ENCODE measurements around the gene PCDHA1. TPM values are rescaled to one million over a fixed set of nuclear protein-coding genes. Genes with fewer than 3 reads are reported as not detected.
A peak's percentile ranks its signal among the peaks of the same experiment; 100 is the strongest.

PCDHA1 gene
- total RNA-seq, 2 experiments from 2014 or later = not detected

GRCh38 chr5:141040093-141040770 lies 254.3 kb downstream of the PCDHA1 start:
- Histone ChIP-seq H3K36me3 (ENCODE audit: insufficient read depth, low read length) (no peaks in the 10 kb centered on the region), H4K20me1 (ENCODE audit: insufficient read depth, low read length) (no peaks in the 10 kb centered on the region), H3K27ac (ENCODE audit: low read depth, low read length, poor library complexity, severe bottlenecking) (no peak overlapping the region), H3K9me3 (ENCODE audit: low read length) (no peaks in the 10 kb centered on the region), H3K79me2 (ENCODE audit: insufficient read depth, low read depth, low read length) (no peaks in the 10 kb centered on the region), H3K4me3 (ENCODE audit: low read depth, low read length, poor library complexity, severe bottlenecking) (no peak overlapping the region), H3K4me2 (ENCODE audit: low read length) (no peak overlapping the region), H2AFZ (ENCODE audit: low read length) (no peak overlapping the region), H3K4me1 (ENCODE audit: insufficient read depth, low read length, poor library complexity, severe bottlenecking) (no peaks in the 10 kb centered on the region), H3K9me2 (ENCODE audit: insufficient read depth, low read length) (no peaks in the 10 kb centered on the region)
- TF ChIP-seq EZH2phosphoT487 (IDR thresholded peaks at IDR 0.05; ENCODE audit: borderline replicate concordance, low read depth, low read length) (no peak), CTCF (conservative IDR thresholded peaks at IDR 0.05; ENCODE audit: low read length) (no peak)
- no TSS peak for BruUV-seq (replicated peaks)
- DNase-seq (ENCODE audit: low spot score) = no peak
- CTCF ChIA-PET (ENCODE audit: unreplicated experiment) = no interaction called here
- intact Hi-C loops (cut with micrococcal nuclease; ENCODE audit: unreplicated experiment) = no loop called here
- POLR2A ChIA-PET = no interaction called here

- ChIA-PET POLR2A (no interaction called here), CTCF (ENCODE audit: unreplicated experiment) (no interaction called here)
- no peaks in the 10 kb centered on the region for H4K20me1 ChIP-seq (ENCODE audit: insufficient read depth, low read length)
- TF ChIP-seq EZH2phosphoT487 (IDR thresholded peaks at IDR 0.05; ENCODE audit: borderline replicate concordance, low read depth, low read length) (no peak), CTCF (conservative IDR thresholded peaks at IDR 0.05; ENCODE audit: low read length) (peak; percentile 88)
- no TSS peak for BruUV-seq (replicated peaks)
- no peaks in the 10 kb centered on the region for H3K9me3 ChIP-seq (ENCODE audit: low read length)
- H3K4me2 ChIP-seq (ENCODE audit: low read length) = no peak overlapping the region
- H3K27ac ChIP-seq (ENCODE audit: low read depth, low read length, poor library complexity, severe bottlenecking) = no peak overlapping the region
- no peaks in the 10 kb centered on the region for H3K36me3 ChIP-seq (ENCODE audit: insufficient read depth, low read length)
- peak; percentile 87 for DNase-seq (ENCODE audit: low spot score)
- no peaks in the 10 kb centered on the region for H3K4me1 ChIP-seq (ENCODE audit: insufficient read depth, low read length, poor library complexity, severe bottlenecking)
- no peak overlapping the region for H3K4me3 ChIP-seq (ENCODE audit: low read depth, low read length, poor library complexity, severe bottlenecking)
- H3K9me2 ChIP-seq (ENCODE audit: insufficient read depth, low read length) = no peaks in the 10 kb centered on the region
- H2AFZ ChIP-seq (ENCODE audit: low read length) = no peak overlapping the region
- intact Hi-C loops (cut with micrococcal nuclease; ENCODE audit: unreplicated experiment) = loop anchor here (1.0 kb wide), 1 partner anchor 200 kb away; the partner anchor contains the start of gene PCDHA8
- no peaks in the 10 kb centered on the region for H3K79me2 ChIP-seq (ENCODE audit: insufficient read depth, low read depth, low read length)
These were observed 255.0 kb downstream of the PCDHA1 start for GRCh38 chr5:141040771-141041426.

GRCh38 chr5:141041427-141041785 lies 255.5 kb downstream of the PCDHA1 start:
- Histone ChIP-seq H3K27ac (ENCODE audit: low read depth, low read length, poor library complexity, severe bottlenecking) (no peak overlapping the region), H2AFZ (ENCODE audit: low read length) (no peak overlapping the region), H4K20me1 (ENCODE audit: insufficient read depth, low read length) (no peaks in the 10 kb centered on the region), H3K36me3 (ENCODE audit: insufficient read depth, low read length) (no peaks in the 10 kb centered on the region), H3K4me3 (ENCODE audit: low read depth, low read length, poor library complexity, severe bottlenecking) (no peak overlapping the region), H3K9me2 (ENCODE audit: insufficient read depth, low read length) (no peaks in the 10 kb centered on the region), H3K79me2 (ENCODE audit: insufficient read depth, low read depth, low read length) (no peaks in the 10 kb centered on the region), H3K9me3 (ENCODE audit: low read length) (no peaks in the 10 kb centered on the region), H3K4me1 (ENCODE audit: insufficient read depth, low read length, poor library complexity, severe bottlenecking) (no peaks in the 10 kb centered on the region), H3K4me2 (ENCODE audit: low read length) (no peak overlapping the region)
- BruUV-seq (replicated peaks) = no TSS peak
- ChIA-PET CTCF (ENCODE audit: unreplicated experiment) (no interaction called here), POLR2A (no interaction called here)
- no peak for DNase-seq (ENCODE audit: low spot score)
- TF ChIP-seq CTCF (conservative IDR thresholded peaks at IDR 0.05; ENCODE audit: low read length) = peak; percentile 20; the same call in 1 of the 2 replicates
- TF ChIP-seq EZH2phosphoT487 (IDR thresholded peaks at IDR 0.05; ENCODE audit: borderline replicate concordance, low read depth, low read length) = no peak
- intact Hi-C loops (cut with micrococcal nuclease; ENCODE audit: unreplicated experiment) = loop anchor here (1.0 kb wide), 1 partner anchor 200 kb away; the partner anchor contains the start of gene PCDHA8
